NCI-H446 treated with DMSO at 0.1 percent for 48 hours (cell line): ENCODE results near the gene USP36.

Experiments
- DNase-seq: peaks from one replicate; lab custom pipeline; 2025; lab: John Stamatoyannopoulos, UW

Gene USP36

GRCh38 chr17:78815696-78816095 lies 24.9 kb downstream of the USP36 start:
- DNase-seq: no peak

GRCh38 chr17:78812855-78813254 lies 27.8 kb downstream of the USP36 start:
- DNase-seq: no peak

- DNase-seq: no peak
These were observed 32.5 kb downstream of the USP36 start for GRCh38 chr17:78808163-78808562.

- DNase-seq: no peak
These were observed 34.2 kb downstream of the USP36 start for GRCh38 chr17:78806451-78806850.

GRCh38 chr17:78805301-78805700 lies 35.3 kb downstream of the USP36 start:
- no peak for DNase-seq

- DNase-seq: no peak
These were observed 35.8 kb downstream of the USP36 start for GRCh38 chr17:78804777-78805176.

GRCh38 chr17:78803186-78803845 lies 37.3 kb downstream of the USP36 start:
- no peak for DNase-seq

GRCh38 chr17:78802459-78802858 lies 38.2 kb downstream of the USP36 start:
- DNase-seq: no peak

- no peak for DNase-seq
These were observed 38.6 kb downstream of the USP36 start for GRCh38 chr17:78802008-78802407.

GRCh38 chr17:78800132-78800931 lies 40.3 kb downstream of the USP36 start:
- no peak for DNase-seq

- no peak for DNase-seq
These were observed 41.7 kb downstream of the USP36 start for GRCh38 chr17:78798695-78799559.

- no peak for DNase-seq
These were observed 42.7 kb downstream of the USP36 start for GRCh38 chr17:78797691-78798585.

- no peak for DNase-seq
These were observed 43.4 kb downstream of the USP36 start for GRCh38 chr17:78797213-78797612.

GRCh38 chr17:78796517-78796900 lies 44.1 kb downstream of the USP36 start:
- no peak for DNase-seq

- DNase-seq: no peak
These were observed 44.6 kb downstream of the USP36 start for GRCh38 chr17:78795861-78796516.

- no peak for DNase-seq
These were observed 45.6 kb downstream of the USP36 start for GRCh38 chr17:78794864-78795640.

GRCh38 chr17:78794399-78794798 lies 46.2 kb downstream of the USP36 start:
- DNase-seq: no peak

GRCh38 chr17:78793968-78794367 lies 46.6 kb downstream of the USP36 start:
- no peak for DNase-seq

- no peak for DNase-seq
These were observed 47.2 kb downstream of the USP36 start for GRCh38 chr17:78793415-78793814.
